Esophagus muscularis mucosa (tissue), 4 donors: ENCODE results near the gene PALM2AKAP2. TPM values are rescaled to one million over a fixed set of nuclear protein-coding genes. Genes with fewer than 3 reads are reported as not detected.
A peak's percentile ranks its signal among the peaks of the same experiment; 100 is the strongest.

ENCODE experiments used
- DNase-seq: peaks from one replicate; pipeline ENCODE4 v3.0.0-alpha.2; 2017; ENCODE audit errors: extremely low spot score
- H3K27ac ChIP-seq, 4 donors: fragments of 200-600 bp; sonication (generic); replicated peaks in 1 of 4; 1 replicate in 3 of 4; 2 replicates in 1 of 4; pipeline ENCODE4 v1.5.1; 2016 to 2019; ENCODE audit warnings: mild to moderate bottlenecking in 1 of 4
- H3K27me3 ChIP-seq, 4 donors: fragments of 200-600 bp; sonication (generic); one replicate each; pipeline versions ENCODE4 v1.5.1 to v1.6.0; 2016 to 2019
- H3K36me3 ChIP-seq, 4 donors: fragments of 200-600 bp; sonication (generic); one replicate each; pipeline ENCODE4 v1.5.1; 2016 to 2019
- H3K4me1 ChIP-seq, 4 donors: fragments of 200-600 bp; sonication (generic); one replicate each; pipeline ENCODE4 v1.5.1; 2016 to 2019
- H3K4me3 ChIP-seq, 4 donors: fragments of 200-600 bp; sonication (generic); 1 replicate in 2 of 4; 2 replicates in 2 of 4; pipeline ENCODE4 v1.5.1; 2016 to 2019; ENCODE audit warnings: mild to moderate bottlenecking in 4 of 4, moderate library complexity in 1 of 4
- H3K9me3 ChIP-seq, 4 donors: fragments of 200-600 bp; sonication (generic); 1 replicate in 3 of 4; 2 replicates in 1 of 4; pipeline ENCODE4 v1.5.1; 2016 to 2019
- EP300 ChIP-seq: sonication (generic); formaldehyde crosslinking; IDR thresholded peaks from one replicate; pipeline ENCODE4 v1.6.1; 2017; ENCODE audit warnings: antibody characterized with exemption
- POLR2A ChIP-seq: fragments of 450-650 bp; IDR thresholded peaks from one replicate; pipeline ENCODE4 v1.6.1; 2017; ENCODE audit warnings: antibody characterized with exemption, moderate library complexity, mild to moderate bottlenecking, low read depth
- POLR2AphosphoS5 ChIP-seq, 2 donors: sonication (generic); formaldehyde crosslinking; IDR thresholded peaks; one replicate each; pipeline ENCODE4 v1.6.1; 2017; ENCODE audit warnings: antibody characterized with exemption in 2 of 2
- WGBS: methylation state at CpG from one replicate; pipeline ENCODE4 v1.1.5; 2018; 5-methylcytosine and 5-hydroxymethylcytosine counted together
- intact Hi-C: fragments of 100-400 bp; cut with DNase I; formaldehyde crosslinking; loops from one replicate; pipeline ENCODE4 v1.15.1; 2023
- total RNA-seq, 4 donors: library from RNA; depleted of rRNA; stranded (reverse); fragments of >200 nt; gene quantifications; one replicate each; pipeline versions ENCODE4 v1.1.0 to v1.2.1, GENCODE V29; 2016
- TF ChIP-seq, protein P1 (sequence below), 3 experiments: fragments of 200-600 bp in 2 of 3; fragments of 450-650 bp in 1 of 3; sonication (generic) in 2 of 3; IDR thresholded peaks; one replicate each; pipeline ENCODE4 v1.5.1; 2017 to 2019; ENCODE audit warnings: antibody characterized with exemption in 3 of 3, mild to moderate bottlenecking in 2 of 3, moderate library complexity in 1 of 3

Gene PALM2AKAP2
- total RNA-seq, 4 donors from 2014 or later: 2.3 to 8.1 (median 5.6) TPM

DNA sequence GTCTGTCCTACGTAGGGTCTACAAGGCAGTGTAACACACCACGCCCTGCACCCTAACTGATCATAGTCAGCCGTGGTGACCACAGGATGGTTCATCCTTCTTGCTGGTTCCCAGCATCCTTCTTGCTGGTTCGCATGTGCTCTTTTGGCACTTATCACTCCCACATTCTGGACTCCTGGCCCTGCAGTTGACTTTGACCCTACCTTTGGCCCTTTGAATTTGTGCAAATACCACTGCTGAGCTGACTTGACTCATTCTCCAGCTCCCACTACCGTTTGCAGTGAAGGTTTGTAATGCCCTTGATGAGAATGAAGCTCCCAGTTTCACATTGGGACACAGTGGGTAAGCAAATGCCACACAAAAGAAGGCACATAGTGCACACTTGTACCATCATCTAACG lies 33.8 kb downstream of the PALM2AKAP2 start:
- DNase-seq: no peak
- no peaks in the 10 kb centered on the region for H3K27me3 ChIP-seq
- no peak for TF ChIP-seq POLR2AphosphoS5 (IDR thresholded peaks at IDR 0.05)
- TF ChIP-seq POLR2A: no peak
- TF ChIP-seq, protein P1, sequence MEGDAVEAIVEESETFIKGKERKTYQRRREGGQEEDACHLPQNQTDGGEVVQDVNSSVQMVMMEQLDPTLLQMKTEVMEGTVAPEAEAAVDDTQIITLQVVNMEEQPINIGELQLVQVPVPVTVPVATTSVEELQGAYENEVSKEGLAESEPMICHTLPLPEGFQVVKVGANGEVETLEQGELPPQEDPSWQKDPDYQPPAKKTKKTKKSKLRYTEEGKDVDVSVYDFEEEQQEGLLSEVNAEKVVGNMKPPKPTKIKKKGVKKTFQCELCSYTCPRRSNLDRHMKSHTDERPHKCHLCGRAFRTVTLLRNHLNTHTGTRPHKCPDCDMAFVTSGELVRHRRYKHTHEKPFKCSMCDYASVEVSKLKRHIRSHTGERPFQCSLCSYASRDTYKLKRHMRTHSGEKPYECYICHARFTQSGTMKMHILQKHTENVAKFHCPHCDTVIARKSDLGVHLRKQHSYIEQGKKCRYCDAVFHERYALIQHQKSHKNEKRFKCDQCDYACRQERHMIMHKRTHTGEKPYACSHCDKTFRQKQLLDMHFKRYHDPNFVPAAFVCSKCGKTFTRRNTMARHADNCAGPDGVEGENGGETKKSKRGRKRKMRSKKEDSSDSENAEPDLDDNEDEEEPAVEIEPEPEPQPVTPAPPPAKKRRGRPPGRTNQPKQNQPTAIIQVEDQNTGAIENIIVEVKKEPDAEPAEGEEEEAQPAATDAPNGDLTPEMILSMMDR (IDR thresholded peaks at IDR 0.05): no peak
- TF ChIP-seq EP300: no peak
- no peaks in the 10 kb centered on the region for H3K36me3 ChIP-seq
- H3K27ac ChIP-seq: no peak overlapping the region
- H3K9me3 ChIP-seq: no peaks in the 10 kb centered on the region
- intact Hi-C loops: no loop called here
- peaks cover 5 to 17% (median 12%) of the 10 kb centered on the region in 4 donors for H3K4me1 ChIP-seq
- 93% methylated on average over 6 of the region's 6 CpGs for WGBS
- H3K4me3 ChIP-seq: no peak overlapping the region

DNA sequence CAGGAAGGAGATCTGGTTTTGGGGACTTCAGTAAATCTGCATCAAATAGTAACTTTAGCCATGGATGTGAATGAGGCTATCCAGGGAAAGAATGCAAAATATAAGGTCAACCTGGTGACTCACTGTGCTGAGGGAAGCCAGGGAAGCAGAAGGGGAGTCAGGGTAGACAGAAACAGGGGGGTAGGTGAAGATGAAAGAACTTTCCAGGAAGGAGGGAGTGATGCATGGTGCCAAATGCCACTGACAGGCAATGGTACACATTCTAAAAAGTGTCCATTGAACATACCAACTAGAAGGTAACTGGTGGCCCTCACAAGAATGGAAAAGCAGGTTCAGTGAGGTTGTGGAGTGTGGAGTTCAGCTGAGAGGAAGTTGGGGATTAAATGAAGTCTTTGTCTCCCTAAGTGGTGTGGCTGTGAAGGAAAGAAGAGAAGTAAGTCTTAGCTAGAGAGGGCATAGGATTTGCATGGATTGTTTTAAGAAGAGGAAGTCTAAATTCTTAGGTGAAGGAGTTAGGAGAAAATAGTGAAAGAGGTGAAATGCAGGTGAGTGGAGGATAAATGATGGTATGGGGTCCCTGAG lies 35.5 kb downstream of the PALM2AKAP2 start:
- Histone ChIP-seq H3K36me3 (no peaks in the 10 kb centered on the region), H3K4me3 (no peak overlapping the region), H3K27me3 (no peaks in the 10 kb centered on the region), H3K9me3 (no peaks in the 10 kb centered on the region), H3K27ac (peak overlapping the region in 1 of 4 donors; percentile 6), H3K4me1 (peaks cover 5 to 17% (median 12%) of the 10 kb centered on the region in 4 donors)
- intact Hi-C loops: no loop called here
- DNase-seq: no peak
- TF ChIP-seq EP300: no peak
- TF ChIP-seq POLR2AphosphoS5 (IDR thresholded peaks at IDR 0.05): no peak
- TF ChIP-seq, protein P1 (IDR thresholded peaks at IDR 0.05): no peak
- no peak for TF ChIP-seq POLR2A

DNA sequence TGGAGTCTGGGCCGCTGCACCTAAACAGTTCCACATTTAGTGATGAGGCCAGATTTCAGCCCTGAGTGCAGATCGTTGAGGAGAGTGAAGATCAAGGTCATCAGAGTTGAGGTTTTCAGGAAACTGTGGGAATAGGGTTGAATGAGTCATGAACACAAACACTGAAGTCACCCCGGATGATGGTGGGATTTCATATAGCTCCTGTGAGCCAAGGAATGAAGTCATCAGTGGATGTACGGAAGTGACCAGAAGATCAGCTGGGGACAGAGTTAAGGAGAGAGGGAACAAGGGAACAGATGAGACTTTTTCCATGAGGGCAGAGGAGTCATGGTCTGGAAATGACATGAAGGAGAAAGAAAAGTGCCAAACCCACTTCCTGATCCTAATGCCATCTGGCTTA lies 36.5 kb downstream of the PALM2AKAP2 start:
- peak overlapping the region in 1 of 4 donors; percentile 39 for H3K27ac ChIP-seq
- WGBS: 48% methylated on average over 4 of the region's 4 CpGs
- no peak overlapping the region for H3K4me3 ChIP-seq
- no peaks in the 10 kb centered on the region for H3K27me3 ChIP-seq
- no peaks in the 10 kb centered on the region for H3K36me3 ChIP-seq
- TF ChIP-seq EP300 (no peak), POLR2A (no peak), POLR2AphosphoS5 (IDR thresholded peaks at IDR 0.05) (peak; percentile 46 to 57)
- TF ChIP-seq, protein P1 (IDR thresholded peaks at IDR 0.05): no peak
- H3K9me3 ChIP-seq: no peaks in the 10 kb centered on the region
- intact Hi-C loops: no loop called here
- no peak for DNase-seq
- peaks cover 5 to 17% (median 12%) of the 10 kb centered on the region in 4 donors for H3K4me1 ChIP-seq

DNA sequence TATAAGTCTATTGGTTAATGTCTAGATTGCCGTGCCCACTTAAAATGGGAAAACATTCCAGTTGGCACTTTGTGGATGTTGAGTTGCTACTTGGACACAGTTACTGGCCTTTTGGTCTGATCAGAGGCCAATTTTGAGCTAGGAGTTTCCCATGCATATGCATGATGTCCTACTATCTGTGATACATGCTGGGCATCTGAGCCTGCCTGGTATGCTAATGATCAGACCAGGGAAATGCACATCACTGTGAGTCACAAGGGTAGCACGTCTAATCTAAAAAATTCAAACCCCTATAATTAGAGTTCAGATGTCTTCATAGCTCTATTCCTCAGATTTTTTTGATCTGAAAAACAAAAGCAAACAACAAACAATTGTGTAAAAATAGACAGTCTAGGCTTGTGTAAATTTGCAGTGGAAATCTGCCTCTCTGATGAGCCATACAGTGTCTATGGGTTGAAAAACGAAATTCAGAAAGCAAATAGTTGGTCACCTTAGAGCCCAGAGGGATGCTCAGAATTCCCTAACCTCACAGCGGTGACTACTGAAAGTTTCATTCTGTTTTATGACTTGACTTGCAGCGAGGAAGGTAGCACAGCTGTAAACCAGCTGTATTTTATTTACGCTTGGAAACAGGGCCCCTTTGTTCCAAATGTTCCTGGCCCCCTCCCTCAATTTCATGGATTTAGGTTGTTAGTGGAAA lies 37.3 kb downstream of the PALM2AKAP2 start:
- Histone ChIP-seq H3K4me1 (peaks cover 5 to 17% (median 12%) of the 10 kb centered on the region in 4 donors), H3K9me3 (no peaks in the 10 kb centered on the region), H3K36me3 (no peaks in the 10 kb centered on the region), H3K27me3 (no peaks in the 10 kb centered on the region), H3K4me3 (no peak overlapping the region), H3K27ac (peak overlapping the region in 2 of 4 donors; percentile 18 to 39)
- intact Hi-C loops: no loop called here
- TF ChIP-seq POLR2A: no peak
- TF ChIP-seq EP300: no peak
- TF ChIP-seq, protein P1 (IDR thresholded peaks at IDR 0.05): no peak
- no peak for TF ChIP-seq POLR2AphosphoS5 (IDR thresholded peaks at IDR 0.05)
- no peak for DNase-seq
- 74% methylated on average over 6 of the region's 6 CpGs for WGBS
